Activated naive CD8-positive, alpha-beta T cell treated with anti-CD3 and anti-CD28 coated beads, Interleukin-2, amount 50 U/mL, for 24 hours (primary cell): Measurements from ENCODE around the gene PMEPA1.
A peak's percentile ranks its signal among the peaks of the same experiment; 100 is the strongest.

Experiments used
- ATAC-seq: fragments of 150-1000 bp; cut with Tn5 transposase; one replicate; pipeline ENCODE4 v1.10.0; 2021
- DNase-seq: peaks from one replicate; pipeline ENCODE4 v3.0.0; 2021
- H3K27ac Mint-ChIP-seq: one replicate; pipeline ENCODE4 v1.8.0; 2021; ENCODE audit warnings: mild to moderate bottlenecking, mixed read lengths
- H3K27me3 Mint-ChIP-seq: one replicate; pipeline ENCODE4 v1.8.0; 2021; ENCODE audit warnings: mixed read lengths
- H3K36me3 Mint-ChIP-seq: one replicate; pipeline ENCODE4 v1.8.0; 2021; ENCODE audit warnings: low read depth, mixed read lengths
- H3K4me1 Mint-ChIP-seq: one replicate; pipeline ENCODE4 v1.8.0; 2021; ENCODE audit warnings: mixed read lengths
- H3K4me3 Mint-ChIP-seq: one replicate; pipeline ENCODE4 v1.8.0; 2021; ENCODE audit warnings: mild to moderate bottlenecking, moderate library complexity, mixed read lengths
- H3K9me3 Mint-ChIP-seq: one replicate; pipeline ENCODE4 v1.8.0; 2021; ENCODE audit warnings: mixed read lengths

Gene PMEPA1

DNA sequence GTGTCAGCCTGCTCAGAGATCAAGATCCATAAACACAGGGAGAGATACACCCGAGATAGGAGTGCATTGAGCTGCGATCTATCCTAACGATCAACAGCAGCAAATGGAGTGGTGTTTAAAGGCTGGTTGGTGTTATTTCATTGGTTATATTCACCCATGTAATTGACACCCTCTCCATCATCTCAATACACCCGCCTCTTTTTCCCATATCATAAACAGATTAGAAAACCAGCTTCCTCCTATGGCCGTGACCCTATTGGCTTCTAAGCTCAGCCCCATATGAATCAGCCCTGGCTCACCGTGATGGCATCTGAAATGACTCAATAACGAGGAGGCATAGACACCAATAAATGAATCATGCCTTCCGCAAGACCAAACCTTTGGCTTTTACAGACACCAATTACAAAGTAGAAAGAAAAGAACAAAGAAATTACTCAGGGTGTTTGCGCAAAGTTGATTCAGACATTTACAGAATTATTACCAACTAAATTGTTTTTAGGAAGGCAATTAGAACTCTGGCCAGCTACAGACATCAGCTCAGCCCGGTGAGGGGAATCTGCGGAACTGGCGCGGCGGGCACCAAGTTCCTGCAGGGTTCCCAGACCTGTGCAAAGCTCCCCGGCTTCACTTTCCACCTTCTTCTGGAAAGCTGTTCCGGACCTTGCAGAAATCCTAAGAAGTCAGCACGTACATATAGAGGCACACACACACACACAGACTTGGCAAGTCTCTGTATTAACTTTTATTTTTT, 11.5 kb downstream of the PMEPA1 start:
- Mint-ChIP-seq H3K36me3 (no peaks in the 10 kb centered on the region), H3K9me3 (no peaks in the 10 kb centered on the region), H3K4me1 (peaks cover 66% of the 10 kb centered on the region), H3K4me3 (peak overlapping the region; percentile 41), H3K27ac (peak overlapping the region; percentile 70), H3K27me3 (no peaks in the 10 kb centered on the region)
- DNase-seq, result peak; percentile 64
- ATAC-seq, result peak; percentile 98

DNA sequence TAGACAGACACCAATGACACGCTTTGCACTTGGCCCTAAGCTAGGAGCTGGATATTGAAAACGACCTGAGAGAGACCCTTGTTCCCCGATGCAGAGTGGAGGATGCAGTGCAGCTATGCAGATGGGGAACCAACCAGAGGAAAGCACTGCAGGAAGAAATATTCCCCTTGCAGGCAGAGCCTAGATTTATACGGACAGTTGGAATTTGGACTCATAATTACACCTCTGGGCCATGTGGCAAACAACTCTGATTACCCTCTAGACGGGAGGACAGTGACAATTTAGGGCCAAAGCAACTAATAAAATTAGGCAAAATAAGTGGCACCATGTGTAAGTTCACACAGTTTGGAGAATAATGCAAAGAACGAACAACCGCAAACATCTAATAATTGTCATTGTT, 12.3 kb downstream of the PMEPA1 start:
- H3K27me3 Mint-ChIP-seq, result no peaks in the 10 kb centered on the region
- no peak for ATAC-seq
- no peaks in the 10 kb centered on the region for H3K9me3 Mint-ChIP-seq
- DNase-seq, result no peak
- H3K36me3 Mint-ChIP-seq, result no peaks in the 10 kb centered on the region
- no peak overlapping the region for H3K27ac Mint-ChIP-seq
- no peak overlapping the region for H3K4me3 Mint-ChIP-seq
- peaks cover 67% of the 10 kb centered on the region for H3K4me1 Mint-ChIP-seq

DNA sequence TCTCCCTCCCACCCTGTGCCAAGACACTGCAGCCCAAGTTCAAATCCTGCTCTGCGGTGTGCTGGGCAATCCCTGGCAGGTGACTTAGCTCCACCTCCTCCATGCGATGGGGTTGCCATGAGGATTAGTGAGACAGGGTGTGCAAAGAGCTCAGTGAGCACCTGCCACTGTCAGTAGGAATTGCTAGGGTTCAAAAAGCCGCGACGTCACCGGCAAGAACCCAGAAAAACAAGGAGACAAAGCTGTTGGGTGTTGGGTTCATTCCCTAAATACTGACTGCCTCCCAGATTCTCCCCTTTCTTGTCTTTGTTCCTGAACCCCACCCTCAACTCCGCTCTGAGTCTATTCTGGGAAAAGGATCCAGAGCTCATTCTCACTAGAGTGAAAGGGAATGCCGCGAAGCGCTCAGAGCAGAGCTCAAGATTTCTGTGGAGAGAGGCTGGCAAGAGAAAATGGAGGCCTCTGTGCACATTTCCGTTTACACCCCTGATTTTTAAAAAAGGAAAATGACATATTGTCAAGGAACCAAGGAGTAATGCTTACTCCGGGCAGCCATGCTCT, 13.3 kb downstream of the PMEPA1 start:
- H3K27me3 Mint-ChIP-seq, result no peaks in the 10 kb centered on the region
- no peak for ATAC-seq
- no peaks in the 10 kb centered on the region for H3K9me3 Mint-ChIP-seq
- no peak for DNase-seq
- H3K36me3 Mint-ChIP-seq, result no peaks in the 10 kb centered on the region
- peaks cover 65% of the 10 kb centered on the region for H3K4me1 Mint-ChIP-seq
- H3K27ac Mint-ChIP-seq, result no peak overlapping the region
- H3K4me3 Mint-ChIP-seq, result no peak overlapping the region

DNA sequence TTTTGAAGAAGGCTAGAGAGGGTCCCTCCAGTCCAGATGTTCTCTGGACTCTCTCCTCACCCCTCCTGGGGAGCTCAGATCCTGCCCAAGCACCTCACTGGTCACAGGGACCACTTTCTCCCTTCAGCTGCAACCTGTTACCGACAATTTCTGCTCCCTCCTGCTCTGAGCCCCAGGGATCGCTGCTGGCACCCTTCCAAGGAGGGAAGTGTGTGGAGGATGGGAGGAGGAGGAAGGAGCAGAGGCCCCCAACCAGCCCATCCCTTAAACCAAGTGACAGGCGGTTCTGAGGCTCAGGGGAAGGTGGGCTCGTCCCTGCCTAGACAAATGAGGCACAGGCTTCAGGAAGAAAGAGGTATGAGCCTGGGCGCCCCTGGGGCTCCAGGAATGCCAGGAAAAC, 13.9 kb downstream of the PMEPA1 start:
- H3K4me3 Mint-ChIP-seq, result no peak overlapping the region
- no peaks in the 10 kb centered on the region for H3K27me3 Mint-ChIP-seq
- no peaks in the 10 kb centered on the region for H3K36me3 Mint-ChIP-seq
- no peak overlapping the region for H3K27ac Mint-ChIP-seq
- no peak for DNase-seq
- H3K4me1 Mint-ChIP-seq, result peaks cover 60% of the 10 kb centered on the region
- no peaks in the 10 kb centered on the region for H3K9me3 Mint-ChIP-seq
- ATAC-seq, result no peak

DNA sequence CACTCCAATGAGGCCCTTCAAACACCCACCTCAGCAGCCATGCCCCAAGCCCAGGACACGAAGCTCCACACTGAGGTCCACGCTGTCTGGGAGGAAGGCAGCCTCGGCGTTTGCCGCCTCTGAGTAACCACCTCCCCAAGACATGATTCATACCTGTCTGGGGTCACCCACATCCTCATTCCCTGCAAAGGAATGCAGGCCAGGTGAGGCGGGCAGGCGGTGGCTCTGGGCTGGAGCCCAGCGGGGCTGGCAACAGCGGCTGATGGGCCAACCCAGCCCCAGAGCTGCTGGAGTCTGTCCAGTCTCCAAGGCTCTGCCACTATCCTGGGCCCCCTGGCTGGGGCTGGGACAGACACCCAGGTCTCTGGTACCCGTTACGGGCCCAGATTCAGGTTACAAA, 14.8 kb downstream of the PMEPA1 start:
- no peak for DNase-seq
- peaks cover 52% of the 10 kb centered on the region for H3K4me1 Mint-ChIP-seq
- H3K9me3 Mint-ChIP-seq, result no peaks in the 10 kb centered on the region

DNA sequence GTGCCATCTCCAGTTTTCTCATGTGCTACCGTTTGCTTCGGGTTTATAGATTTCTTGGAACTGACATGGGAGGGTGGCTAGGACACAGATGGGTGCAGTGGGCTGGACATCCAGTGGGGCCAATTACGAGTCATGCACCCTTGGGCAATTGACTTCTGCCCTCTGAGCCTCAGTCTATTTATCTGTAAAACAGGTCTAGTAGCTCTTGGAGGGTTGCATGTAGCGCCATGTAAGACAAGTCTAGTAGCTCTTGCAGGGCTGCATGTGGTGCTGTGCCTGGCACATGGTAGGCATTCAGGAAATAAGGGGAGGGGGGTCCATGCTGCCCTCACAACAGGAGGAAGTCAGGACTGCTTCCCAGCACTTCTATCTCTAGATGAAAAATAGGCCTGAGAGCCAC, 15.3 kb downstream of the PMEPA1 start:
- no peaks in the 10 kb centered on the region for H3K9me3 Mint-ChIP-seq
- H3K4me3 Mint-ChIP-seq, result no peak overlapping the region
- no peak for ATAC-seq
- H3K27ac Mint-ChIP-seq, result no peak overlapping the region
- peaks cover 47% of the 10 kb centered on the region for H3K4me1 Mint-ChIP-seq
- H3K36me3 Mint-ChIP-seq, result no peaks in the 10 kb centered on the region
- no peaks in the 10 kb centered on the region for H3K27me3 Mint-ChIP-seq
- DNase-seq, result no peak

More for the DNA sequence above, 14.8 kb downstream of the PMEPA1 start:
- ATAC-seq, result no peak
- Mint-ChIP-seq H3K36me3 (no peaks in the 10 kb centered on the region), H3K27ac (no peak overlapping the region), H3K4me3 (no peak overlapping the region), H3K27me3 (no peaks in the 10 kb centered on the region)

DNA sequence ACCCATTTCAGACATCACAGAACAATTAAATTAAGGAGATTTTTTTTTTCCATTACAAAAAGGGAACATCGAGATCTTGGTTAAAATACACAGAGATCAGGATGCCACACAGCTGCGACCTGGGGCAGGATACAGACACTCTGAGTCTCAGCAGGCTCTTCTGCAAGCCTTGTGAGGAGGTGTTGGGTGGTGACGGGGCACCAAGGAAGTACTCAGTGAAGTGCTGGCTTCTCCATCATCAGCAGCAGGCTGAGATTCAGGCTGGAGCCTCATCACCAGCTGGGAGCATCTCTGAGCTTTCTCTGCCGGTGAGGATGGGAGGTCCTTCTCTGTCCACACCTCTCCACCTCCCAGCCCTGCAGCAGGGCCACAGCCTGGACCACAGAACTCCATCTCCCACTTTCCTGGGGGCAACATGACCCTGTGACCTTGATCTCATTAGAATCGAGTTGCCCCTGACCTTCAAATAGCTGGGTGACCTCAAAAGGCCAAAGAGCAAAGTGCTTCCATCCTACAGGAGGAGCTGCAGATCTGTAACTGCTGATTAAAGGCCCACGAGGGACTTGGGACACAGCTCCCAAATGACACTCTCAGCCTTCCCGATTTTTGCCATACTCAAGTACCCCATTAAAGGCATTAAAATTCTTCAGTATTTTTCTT, 16.0 kb downstream of the PMEPA1 start:
- DNase-seq (no peak), ATAC-seq (no peak)
- H3K36me3 Mint-ChIP-seq, result no peaks in the 10 kb centered on the region
- H3K9me3 Mint-ChIP-seq, result no peaks in the 10 kb centered on the region
- H3K27me3 Mint-ChIP-seq, result no peaks in the 10 kb centered on the region
- H3K27ac Mint-ChIP-seq, result no peak overlapping the region
- H3K4me3 Mint-ChIP-seq, result no peak overlapping the region
- H3K4me1 Mint-ChIP-seq, result peaks cover 40% of the 10 kb centered on the region

DNA sequence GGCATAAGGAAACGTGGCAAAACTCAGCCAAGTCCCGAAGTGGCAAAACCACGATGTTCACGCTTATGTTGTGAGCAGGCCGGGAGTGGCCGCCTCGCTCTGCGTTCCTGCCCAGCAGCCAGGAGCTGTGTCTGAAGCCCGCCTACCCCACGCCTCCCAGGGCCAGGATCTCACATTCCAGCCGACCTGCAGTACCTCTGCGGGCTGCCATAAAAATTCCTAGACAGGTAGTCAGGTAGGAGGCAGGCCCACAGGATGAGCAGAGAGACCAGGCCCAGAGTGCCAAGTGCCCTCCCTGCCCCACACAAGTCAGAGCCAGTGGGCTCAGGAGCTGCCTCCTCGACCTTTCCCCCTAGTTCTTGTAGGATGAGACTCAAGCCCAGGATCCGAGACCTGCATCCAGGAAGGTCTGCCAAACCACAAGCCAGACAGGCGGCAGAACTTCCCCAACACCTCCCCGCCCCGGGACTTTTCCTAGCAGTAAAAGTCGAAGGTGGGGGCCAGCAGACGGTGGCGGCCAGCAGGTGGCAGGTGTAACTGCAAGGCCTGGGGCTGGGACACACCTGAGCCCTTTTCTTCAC, 16.7 kb downstream of the PMEPA1 start:
- H3K36me3 Mint-ChIP-seq, result no peaks in the 10 kb centered on the region
- no peaks in the 10 kb centered on the region for H3K27me3 Mint-ChIP-seq
- no peaks in the 10 kb centered on the region for H3K9me3 Mint-ChIP-seq
- H3K4me3 Mint-ChIP-seq, result no peak overlapping the region
- H3K27ac Mint-ChIP-seq, result no peak overlapping the region
- DNase-seq (no peak), ATAC-seq (no peak)
- peaks cover 36% of the 10 kb centered on the region for H3K4me1 Mint-ChIP-seq

DNA sequence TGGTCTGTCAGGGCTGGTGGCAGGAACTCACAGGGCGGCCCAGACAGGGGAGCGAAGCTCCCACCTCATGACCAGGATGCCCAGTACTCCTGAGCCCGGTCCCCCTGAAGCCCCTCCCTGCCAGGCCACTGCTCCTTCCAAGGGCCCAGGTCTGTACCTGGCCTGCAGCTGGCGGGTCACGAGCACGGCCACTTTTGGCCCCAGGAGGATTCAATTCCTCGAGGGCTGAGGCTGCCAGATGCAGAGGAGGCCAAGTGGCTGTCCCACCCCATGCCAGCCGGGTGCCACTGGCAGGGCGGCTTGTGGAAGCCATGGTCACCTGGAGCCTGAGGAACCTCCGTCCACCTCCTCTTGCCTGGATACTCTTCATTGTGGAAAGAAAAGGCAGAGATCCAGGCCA, 17.4 kb downstream of the PMEPA1 start:
- H3K27me3 Mint-ChIP-seq, result no peaks in the 10 kb centered on the region
- H3K36me3 Mint-ChIP-seq, result no peaks in the 10 kb centered on the region
- no peak for ATAC-seq
- DNase-seq, result no peak
- no peak overlapping the region for H3K27ac Mint-ChIP-seq
- H3K4me1 Mint-ChIP-seq, result peaks cover 34% of the 10 kb centered on the region
- no peaks in the 10 kb centered on the region for H3K9me3 Mint-ChIP-seq
- H3K4me3 Mint-ChIP-seq, result no peak overlapping the region

DNA sequence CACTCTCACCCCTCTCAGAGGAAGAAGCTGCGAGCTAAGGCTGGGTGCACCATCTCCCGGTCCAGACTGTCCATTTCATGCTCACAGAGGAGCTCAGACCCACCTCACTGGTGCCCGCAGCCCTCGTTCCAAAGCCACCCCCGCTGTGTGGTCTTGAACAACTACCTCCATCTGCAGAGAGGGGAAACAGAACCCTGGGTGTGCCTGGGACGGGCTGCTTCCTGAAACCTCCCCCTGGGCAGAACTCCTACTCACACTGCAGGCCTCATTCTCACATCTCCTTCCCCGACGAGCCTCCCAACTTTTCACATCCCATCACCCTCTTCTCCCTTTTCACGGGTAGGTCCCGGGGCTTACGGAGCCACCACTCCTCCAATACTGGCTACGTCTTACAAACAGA, 18.1 kb downstream of the PMEPA1 start:
- H3K4me1 Mint-ChIP-seq, result peaks cover 36% of the 10 kb centered on the region

DNA sequence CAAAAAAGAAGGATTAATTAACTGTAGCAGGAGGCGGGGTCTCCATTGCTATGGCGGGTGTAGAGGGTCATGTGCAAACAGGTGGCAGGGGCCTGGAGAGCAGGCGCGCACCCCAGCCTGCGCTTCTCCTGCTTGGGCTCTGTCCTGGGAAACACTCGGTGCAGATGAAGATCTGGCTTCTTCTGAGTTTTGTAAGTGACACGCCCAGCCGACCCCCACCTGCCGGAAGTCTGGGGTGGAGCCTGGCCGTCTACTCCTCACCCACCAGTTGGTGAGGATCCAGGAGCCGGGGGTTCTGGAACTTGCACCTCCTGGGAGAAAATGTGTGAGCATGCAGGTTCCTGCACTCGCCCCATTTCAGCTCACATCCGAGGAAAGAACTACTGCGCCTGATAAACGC, 19.3 kb downstream of the PMEPA1 start:
- no peaks in the 10 kb centered on the region for H3K9me3 Mint-ChIP-seq
- H3K27me3 Mint-ChIP-seq, result no peaks in the 10 kb centered on the region
- ATAC-seq (no peak), DNase-seq (no peak)
- H3K27ac Mint-ChIP-seq, result no peak overlapping the region
- no peak overlapping the region for H3K4me3 Mint-ChIP-seq
- H3K36me3 Mint-ChIP-seq, result no peaks in the 10 kb centered on the region
- peaks cover 36% of the 10 kb centered on the region for H3K4me1 Mint-ChIP-seq

More for the DNA sequence above, 18.1 kb downstream of the PMEPA1 start:
- Mint-ChIP-seq H3K36me3 (no peaks in the 10 kb centered on the region), H3K27ac (no peak overlapping the region), H3K27me3 (no peaks in the 10 kb centered on the region), H3K9me3 (no peaks in the 10 kb centered on the region), H3K4me3 (no peak overlapping the region)
- ATAC-seq (no peak), DNase-seq (no peak)

DNA sequence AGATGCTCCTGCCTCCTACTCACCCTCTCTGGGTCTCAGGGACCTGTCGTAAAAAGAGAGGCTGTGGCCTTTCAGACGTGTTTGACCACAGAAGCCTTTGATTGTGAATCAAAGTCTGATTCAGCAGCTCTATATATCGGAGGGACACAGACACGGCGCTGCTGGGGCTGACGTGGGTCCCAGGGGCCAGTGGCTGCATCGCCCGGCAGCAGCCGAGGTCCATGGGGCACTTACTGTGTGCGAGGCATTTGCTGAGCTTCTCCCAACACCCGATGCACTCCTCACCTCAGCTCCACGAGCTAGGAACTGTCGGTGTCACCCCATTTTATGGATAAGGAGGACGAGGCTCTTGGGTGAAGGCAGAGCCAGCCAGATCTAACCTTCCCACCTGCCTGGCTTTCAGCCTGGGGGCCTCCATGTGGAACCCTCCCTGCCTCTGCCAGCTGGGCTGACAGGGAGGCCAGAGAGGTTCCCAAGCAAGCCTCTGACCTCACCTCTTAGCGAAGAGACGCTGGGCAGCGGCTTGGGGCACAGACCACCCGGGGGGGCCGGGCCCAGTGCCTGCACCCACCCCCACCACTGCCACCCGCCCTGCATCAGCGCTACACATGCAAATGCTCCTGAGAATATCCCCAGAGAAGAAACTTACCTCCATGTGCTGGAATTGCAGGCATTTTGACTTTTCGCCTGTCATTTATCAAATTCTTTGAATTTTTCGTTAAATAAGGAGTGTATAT, 19.9 kb downstream of the PMEPA1 start:
- Mint-ChIP-seq H3K27me3 (no peaks in the 10 kb centered on the region), H3K36me3 (no peaks in the 10 kb centered on the region), H3K4me1 (peaks cover 36% of the 10 kb centered on the region), H3K27ac (no peak overlapping the region), H3K9me3 (no peaks in the 10 kb centered on the region), H3K4me3 (no peak overlapping the region)
- no peak for ATAC-seq
- no peak for DNase-seq

DNA sequence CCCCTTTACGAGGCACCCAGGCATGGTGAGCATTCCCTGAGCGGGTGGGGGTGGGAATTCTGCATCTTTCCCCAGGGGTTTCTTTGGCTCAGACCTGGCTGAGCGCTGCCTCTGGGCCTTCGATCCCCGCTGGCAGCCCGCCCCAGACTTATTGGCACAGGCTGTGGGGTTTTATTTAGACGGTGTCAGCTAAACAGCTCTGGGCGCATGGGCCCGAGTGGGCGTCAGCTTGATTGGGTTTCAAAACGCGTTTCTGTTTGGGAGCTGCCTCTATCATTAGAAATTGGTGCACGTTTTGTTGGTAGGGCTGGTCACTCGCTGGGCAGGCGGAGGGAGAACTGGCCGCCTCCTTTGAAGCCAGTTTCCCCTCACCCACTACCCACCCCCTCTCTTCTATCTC, 21.0 kb downstream of the PMEPA1 start:
- DNase-seq (no peak), ATAC-seq (no peak)
- Mint-ChIP-seq H3K4me3 (no peak overlapping the region), H3K36me3 (no peaks in the 10 kb centered on the region), H3K9me3 (no peaks in the 10 kb centered on the region), H3K4me1 (peaks cover 30% of the 10 kb centered on the region), H3K27me3 (no peaks in the 10 kb centered on the region), H3K27ac (no peak overlapping the region)

DNA sequence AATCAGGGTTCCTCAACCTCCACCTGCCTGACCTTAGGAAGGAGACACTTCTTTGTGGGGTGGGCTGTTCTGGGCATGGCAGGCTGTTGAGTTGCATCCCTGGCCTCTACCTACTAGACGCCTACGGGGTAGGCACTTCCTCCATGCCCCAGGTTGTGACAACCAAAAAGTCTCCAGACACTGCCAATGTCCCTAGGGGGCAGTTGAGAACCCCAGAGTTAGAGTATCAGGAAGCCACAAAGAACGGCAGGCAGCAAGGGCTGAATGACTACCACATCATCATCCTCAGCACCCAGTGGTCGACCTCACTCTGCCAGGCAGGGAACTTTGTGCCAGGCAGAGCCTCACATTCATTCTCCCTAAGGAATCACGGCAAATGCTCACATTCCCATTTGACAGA, 21.5 kb downstream of the PMEPA1 start:
- Mint-ChIP-seq H3K36me3 (no peaks in the 10 kb centered on the region), H3K27ac (no peak overlapping the region), H3K9me3 (no peaks in the 10 kb centered on the region), H3K4me1 (peaks cover 25% of the 10 kb centered on the region), H3K4me3 (no peak overlapping the region), H3K27me3 (no peaks in the 10 kb centered on the region)
- ATAC-seq, result no peak
- DNase-seq, result no peak
